GM12873 (cell line): ENCODE data around the gene PDZK1.

Experiments used
- TF ChIP-seq, protein P1 (sequence below): IDR thresholded peaks from 2 replicates; pipeline ENCODE4 v1.5.1; 2012; ENCODE audit warnings: low read depth, mild to moderate bottlenecking, moderate library complexity, low read length, control low read depth; ENCODE audit not compliant: insufficient read depth; ENCODE audit errors: missing control alignments

Gene PDZK1

DNA sequence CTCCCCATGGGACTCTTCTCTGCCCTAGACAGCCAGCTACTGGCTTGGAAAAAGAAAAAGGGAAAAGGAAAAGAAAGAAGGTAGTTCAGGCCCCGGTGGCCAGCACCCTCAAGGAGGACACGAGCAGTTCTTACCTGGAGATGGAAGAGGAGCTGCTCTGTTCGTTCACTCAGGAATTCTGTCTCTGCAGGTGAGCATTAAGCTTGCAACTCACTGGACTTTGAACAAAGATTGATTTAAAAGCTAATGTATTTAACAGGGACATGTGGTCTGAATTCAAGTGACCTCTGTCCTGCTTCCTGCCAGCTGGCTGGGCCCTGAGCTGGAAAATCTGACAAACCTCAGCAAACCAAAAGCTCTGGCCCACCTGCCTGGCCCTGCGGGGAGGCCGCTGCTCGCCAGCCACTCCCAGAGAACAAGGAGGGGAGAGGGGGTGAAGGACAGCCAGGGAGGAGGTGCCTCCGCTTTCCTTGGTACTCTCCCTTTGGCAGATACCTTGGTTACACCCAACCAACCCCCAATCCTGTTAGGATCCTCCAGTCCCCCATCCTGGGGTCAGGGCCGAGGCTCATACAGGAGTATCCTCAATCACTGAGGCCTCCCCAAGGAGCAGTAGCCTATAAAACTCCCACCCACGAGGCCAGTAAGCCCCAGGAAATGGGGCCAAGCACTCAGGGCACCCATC is at the start of gene PDZK1:
Gene PDZK1, minus strand, starts transcription at position 186 of the 685 bp plus-strand sequence. CDS start 19,347 bp downstream, outside the sequence.
- TF ChIP-seq, protein P1, sequence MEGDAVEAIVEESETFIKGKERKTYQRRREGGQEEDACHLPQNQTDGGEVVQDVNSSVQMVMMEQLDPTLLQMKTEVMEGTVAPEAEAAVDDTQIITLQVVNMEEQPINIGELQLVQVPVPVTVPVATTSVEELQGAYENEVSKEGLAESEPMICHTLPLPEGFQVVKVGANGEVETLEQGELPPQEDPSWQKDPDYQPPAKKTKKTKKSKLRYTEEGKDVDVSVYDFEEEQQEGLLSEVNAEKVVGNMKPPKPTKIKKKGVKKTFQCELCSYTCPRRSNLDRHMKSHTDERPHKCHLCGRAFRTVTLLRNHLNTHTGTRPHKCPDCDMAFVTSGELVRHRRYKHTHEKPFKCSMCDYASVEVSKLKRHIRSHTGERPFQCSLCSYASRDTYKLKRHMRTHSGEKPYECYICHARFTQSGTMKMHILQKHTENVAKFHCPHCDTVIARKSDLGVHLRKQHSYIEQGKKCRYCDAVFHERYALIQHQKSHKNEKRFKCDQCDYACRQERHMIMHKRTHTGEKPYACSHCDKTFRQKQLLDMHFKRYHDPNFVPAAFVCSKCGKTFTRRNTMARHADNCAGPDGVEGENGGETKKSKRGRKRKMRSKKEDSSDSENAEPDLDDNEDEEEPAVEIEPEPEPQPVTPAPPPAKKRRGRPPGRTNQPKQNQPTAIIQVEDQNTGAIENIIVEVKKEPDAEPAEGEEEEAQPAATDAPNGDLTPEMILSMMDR, result no peak

DNA sequence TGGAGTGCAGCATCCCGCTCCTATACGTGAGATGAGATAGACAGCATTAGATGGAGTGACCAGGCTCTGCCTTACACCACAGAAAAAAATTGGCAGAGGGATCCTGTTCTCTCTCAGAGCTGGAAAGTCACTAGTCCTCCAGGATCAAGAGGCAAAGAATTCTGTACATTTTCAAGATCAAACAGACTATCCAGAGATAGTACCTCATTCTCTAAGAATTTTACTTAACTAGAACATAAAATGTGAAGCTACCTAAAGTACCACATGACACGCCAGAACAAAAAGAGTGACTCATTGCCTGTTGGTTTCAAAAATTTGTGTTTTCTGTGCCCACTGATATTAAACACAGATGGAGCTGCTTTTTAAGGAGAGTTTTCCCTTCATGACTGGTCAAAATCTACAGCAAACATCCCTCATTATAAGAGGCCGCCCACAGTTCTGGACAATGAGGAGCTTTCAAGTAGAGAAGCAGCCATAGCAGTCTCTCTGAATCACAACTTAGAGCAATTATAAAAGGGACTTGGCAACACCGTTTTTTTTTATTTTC is 44.4 kb upstream of the PDZK1 start:
- TF ChIP-seq, protein P1, result no peak

DNA sequence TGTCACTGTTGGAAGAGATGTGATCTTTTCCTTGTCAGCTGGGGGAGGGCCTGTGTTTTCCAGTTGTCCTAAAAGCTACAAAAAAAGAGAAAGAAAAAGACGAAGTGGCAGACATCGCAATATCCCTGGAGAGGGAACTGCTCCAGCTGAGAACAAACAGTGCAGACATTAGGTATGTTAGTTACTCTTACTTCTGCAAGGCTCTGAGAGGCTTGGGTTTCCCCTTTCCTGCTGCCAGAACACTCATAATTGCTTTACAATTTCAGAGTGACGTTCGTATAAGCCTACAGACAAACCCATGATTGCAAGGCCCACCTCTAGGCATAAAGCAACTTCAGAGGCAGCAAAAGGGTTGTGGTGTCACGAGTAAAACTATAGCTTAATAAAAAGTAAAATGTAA is 43.3 kb upstream of the PDZK1 start:
- TF ChIP-seq, protein P1, result no peak

DNA sequence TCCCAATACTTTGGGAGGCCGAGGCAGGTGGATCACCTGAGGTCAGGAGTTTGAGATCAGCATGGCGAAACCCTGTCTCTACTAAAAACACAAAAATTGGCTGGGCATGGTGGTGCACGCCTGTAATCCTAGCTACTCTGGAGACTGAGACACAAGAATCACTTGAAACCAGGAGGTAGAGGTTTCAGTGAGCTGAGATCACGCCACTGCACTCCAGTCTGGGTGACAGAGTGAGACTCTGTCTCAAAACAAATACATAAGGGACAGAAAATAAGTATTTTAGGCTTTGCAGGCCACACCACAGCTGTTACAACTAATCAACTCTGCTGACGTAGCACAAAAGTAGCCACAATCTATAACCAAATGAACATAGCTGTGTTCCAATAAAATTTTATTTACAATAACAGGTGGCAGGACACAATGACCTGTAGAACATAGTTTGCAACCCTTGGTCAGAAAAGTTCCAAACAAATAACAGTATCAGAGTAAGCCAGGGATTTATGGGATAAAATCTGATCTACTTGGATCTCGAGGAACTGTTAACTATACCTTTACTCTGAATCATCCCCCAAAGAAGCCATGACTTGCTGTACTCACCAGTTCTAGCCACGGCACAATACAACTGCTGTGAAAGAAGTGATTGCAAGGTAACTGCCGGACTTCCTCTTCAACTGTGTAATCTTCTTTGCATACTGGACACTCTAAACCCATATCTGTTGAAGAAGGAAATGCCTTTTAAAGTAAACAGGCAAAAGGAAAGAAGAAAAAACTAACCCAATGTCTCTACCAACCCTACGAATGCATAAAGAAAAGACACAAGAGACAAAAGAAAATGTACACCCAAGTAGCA is 40.5 kb upstream of the PDZK1 start:
- TF ChIP-seq, protein P1, result no peak

DNA sequence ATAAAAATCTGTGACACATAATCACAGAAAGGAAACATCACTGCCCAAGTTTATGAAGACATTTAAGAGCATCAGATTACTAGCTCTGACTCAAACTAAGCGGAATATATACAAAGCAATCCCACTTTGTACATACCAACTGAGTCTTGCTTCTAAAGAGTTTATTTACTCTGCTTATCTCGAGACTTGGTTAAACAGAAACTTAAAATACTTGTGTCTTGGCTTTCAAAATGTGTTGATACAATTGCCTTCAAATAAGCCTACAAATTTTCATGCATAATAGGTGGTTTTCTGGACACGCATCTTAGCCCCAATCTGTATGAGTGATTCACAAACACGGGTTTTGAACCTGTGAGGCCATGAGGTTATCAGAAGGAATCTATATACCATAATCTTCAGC is 33.1 kb upstream of the PDZK1 start:
- TF ChIP-seq, protein P1, result no peak

DNA sequence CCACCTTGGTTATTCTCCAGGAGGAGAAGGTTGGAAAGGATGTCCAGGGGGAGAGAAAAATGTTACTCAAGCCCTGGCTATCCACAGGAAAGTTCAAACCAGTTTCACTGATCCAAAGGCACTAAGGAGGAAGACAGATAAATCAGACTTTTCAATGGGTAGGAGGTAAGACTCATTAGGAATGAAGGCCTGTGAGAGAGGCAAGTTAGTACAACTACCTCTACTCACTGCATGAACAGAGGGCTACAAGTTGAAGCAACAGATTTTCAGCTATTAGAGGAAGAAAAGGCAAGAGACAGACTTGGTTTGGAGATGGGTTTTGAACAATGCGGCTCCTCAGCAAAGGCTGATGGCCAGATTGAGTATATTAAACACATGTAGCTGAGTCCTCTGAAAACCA is 29.0 kb upstream of the PDZK1 start:
- TF ChIP-seq, protein P1, result no peak

DNA sequence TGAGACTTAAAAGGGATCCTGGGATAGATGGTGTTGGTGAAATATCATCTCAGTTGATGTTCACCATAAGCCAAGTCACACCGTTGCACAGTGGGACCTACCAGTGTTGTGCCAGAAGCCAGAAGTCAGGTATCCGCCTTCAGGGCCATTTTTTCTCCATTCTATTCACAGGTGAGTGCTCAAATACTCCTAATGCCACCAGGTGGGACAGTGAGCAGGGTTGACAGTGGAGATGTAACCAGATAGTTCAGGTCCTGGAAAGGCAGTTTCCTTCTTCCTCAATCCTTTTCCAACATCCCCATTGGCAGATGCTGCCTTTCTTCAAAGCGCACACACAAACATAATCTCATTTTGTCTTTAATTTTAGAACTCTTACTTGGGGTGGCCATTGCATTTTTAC is 23.7 kb upstream of the PDZK1 start:
- TF ChIP-seq, protein P1, result peak; percentile 22
